Activated naive CD4-positive, alpha-beta T cell treated with Interleukin-2 at 50 U/mL for 16 hours (primary cell): ENCODE measurements around the gene C5orf34.
"Not testable (repeated sequence)": the region's sequence is repeated elsewhere in the genome, so short reads cannot be mapped to it uniquely, and the experiment has no call there.

Experiments used
- DNase-seq: peaks from one replicate; pipeline ENCODE4 v3.0.0-alpha.2; 2020

C5orf34 gene

DNA sequence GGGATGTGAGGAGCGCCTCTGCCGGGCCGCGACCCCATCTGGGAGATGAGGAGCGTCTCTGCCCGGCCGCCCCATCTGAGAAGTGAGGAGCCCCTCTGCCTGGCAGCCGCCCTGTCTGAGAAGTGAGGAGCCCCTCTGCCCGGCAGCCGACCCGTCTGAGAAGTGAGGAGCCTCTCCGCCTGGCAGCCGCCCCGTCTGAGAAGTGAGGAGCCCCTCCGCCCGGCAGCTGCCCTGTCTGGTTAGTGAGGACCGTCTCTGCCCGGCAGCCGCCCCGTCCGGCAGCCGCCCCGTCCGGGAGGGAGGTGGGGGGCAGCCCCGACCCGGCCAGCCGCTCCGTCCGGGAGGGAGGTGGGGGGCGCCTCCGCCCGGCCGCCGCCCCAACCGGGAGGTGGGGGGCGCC lies 3.9 kb downstream of the C5orf34 start:
- DNase-seq = not testable (repeated sequence)

DNA sequence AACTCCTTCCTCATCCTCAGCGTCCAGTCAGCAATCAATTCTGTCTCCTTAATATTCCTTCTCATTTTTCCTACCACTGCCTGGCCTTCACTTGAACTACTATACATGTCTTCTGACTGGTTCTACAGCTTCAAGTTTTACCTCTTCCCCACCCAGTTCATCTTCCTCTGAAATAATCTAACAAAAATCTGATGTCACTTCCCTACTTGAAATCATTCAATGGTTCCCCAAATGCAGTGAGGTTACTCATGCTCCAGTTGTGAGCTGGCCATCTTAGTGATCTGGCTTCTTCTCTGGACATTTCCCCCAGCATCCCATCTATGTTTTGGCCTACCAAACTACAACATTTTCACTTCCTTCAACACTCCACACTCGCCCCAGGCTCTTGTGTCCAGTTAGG lies 16.4 kb downstream of the C5orf34 start:
- DNase-seq = no peak

DNA sequence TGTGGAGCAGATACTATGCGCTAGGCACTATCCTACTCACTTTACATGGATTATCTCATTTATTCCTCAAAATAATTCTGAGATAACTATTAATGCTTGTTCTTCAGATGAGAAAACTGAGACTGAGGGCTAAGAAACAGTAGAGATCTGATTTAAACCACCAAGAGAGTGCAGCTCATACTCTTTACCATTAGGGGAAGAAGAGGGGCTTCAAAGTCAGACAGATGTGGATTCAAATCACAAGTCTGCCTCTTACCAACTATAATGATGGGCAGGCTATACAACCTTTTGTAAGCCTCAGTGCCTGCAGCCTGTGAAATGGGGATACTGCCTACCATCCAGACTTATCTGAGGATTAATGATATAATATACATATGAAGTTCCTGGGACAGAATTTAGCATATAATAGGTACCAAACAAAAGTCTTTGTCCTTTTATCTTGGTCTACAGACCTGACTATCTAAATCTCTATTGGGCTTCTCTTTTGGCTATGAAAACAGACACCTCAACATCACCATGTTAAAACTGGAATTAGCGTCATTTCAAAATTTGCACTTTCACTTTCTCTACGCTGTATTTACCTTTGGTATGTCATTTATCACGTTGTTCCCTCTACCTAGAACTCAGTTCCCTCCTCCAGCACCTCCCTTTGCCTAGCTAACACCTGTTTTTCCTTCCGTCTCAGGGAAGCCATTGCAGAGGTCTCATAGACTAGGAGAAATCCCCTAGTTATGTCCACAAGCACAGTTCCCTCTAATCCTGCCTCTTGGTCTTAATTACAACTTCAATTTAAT lies 17.4 kb downstream of the C5orf34 start:
- no peak for DNase-seq

DNA sequence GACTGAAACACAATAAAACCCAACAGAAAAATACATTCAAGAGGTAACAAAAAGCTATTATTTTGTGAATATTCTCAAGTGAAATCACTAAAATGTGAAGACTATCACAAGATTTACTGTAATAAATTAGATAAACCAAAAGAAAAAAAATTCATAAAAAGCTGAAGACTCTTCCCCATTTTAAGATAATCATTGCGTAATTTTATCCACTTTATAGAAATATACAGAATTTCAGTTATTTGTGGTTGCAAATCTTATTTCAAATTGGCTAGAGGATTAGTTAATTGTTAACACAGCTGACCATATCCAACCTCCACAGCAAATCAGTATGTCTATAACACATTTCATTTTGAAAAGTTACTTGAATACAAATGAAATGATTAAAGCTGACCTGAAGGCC lies 23.6 kb downstream of the C5orf34 start:
- DNase-seq = no peak

DNA sequence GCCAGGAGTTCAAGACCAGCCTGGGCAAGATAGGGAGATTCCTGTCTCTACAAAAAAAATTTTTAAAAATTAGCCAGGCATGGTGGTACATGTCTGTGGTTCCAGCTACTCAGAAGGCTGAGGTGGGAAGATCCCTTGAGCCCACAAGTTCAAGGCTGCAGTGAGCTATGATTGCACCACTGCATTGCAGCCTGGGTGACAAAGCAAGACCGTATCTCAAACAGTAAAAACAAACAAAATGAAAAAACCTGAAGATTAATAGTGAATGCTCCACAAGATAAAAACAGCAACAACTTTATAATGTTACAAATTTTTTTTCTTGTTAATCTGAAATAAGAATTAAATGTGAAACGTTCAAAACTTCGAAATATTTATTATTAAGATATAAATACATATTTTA lies 28.6 kb downstream of the C5orf34 start:
- no peak for DNase-seq

DNA sequence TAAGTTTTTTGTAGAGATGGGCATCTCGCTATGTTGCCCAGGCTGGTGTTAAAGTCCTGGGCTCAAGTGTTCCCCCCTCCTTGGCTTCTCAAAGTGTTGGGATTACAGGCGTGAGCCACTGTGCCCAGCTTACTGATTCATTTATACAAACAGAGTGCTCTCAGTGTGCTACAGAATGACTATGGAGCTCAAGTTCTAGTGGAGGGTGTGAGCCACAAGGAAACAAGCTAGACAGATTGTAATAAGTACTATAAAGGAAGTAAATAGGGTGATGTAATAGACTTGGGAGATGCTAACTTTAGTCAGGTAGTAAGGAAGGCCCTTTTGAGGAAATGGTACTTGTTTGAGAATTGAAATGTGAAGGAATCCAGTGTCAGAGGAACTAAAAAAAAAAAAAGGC lies 29.5 kb downstream of the C5orf34 start:
- no peak for DNase-seq

DNA sequence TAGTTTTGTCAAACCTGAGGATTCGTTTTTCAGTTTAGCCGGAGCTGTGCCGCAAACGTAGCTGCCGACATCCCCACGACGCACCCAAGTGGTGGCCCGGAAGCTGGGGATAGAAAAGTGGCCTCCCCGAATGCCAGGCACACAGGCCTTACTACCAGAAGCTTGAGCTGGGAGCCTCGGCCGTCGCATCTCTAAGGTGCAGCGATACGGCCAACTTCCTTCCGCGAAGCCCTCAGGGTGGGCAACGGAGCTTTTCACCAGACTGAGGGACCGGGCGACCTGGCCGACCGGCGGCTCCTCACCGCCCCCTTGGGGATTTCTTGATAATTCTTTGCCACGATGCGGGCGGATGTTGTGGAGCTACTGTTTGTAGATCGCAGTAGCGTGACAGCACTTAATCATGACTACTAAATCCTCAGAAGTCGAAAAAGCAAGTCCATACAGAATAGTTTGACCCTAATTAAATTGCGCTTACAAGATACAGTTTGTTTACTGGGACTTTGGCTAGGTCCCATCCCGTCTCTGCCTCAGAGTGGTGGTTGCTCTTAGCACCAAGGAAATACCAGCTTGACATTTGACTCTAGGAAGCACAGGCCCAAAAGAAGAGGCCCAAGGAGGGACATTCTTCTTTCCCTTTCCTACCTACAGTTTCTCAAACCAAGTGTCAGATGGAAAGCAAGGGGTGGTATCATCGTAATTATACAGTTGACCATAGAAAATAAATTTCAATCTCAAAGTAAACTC lies 30.7 kb downstream of the C5orf34 start:
- DNase-seq = peak; percentile 89

DNA sequence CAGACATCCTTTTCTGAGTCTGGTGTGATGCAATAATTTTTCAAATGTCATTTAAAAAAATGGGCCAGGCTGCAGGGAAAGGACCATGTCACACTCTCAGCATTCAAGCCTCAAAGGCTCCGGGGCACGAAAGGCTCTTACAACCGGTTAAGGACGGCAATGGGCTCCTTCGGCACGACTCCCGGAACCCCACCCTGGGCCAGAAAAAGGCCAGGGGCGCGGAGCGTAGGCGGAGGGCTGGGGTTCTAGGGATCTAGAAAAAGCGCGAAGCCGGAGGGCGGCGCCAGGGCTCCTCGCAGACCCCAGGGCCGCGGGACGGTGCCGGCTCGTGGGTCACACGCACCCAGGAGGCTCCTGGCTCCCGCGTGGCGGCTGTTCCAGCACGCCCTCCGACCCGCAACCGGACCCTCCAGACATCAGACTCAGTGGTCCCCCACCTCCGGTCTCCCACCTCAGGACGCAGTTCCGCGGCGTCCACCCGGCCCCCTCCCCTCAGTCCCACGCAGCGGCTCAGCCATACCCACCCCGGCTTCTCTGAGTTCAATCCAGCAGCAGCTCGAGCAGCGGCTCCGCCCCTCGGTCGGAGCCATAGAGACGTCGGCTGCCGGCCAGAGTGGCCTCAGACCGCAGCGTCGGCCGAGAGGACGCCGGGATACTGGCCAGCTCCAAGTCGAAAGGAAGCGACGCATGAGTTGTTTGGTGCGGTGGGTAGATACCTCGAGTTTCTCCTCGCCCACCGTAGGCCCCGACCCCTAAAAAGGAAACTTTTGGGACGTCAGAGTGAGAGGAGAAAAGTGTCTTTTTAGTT lies 31.4 kb downstream of the C5orf34 start, which contains the start of gene TMEM267:
Gene TMEM267, minus strand, starts transcription at position 568 of the 808 bp plus-strand sequence. CDS start 29,896 bp downstream, outside the sequence.
- DNase-seq = peak; percentile 89

DNA sequence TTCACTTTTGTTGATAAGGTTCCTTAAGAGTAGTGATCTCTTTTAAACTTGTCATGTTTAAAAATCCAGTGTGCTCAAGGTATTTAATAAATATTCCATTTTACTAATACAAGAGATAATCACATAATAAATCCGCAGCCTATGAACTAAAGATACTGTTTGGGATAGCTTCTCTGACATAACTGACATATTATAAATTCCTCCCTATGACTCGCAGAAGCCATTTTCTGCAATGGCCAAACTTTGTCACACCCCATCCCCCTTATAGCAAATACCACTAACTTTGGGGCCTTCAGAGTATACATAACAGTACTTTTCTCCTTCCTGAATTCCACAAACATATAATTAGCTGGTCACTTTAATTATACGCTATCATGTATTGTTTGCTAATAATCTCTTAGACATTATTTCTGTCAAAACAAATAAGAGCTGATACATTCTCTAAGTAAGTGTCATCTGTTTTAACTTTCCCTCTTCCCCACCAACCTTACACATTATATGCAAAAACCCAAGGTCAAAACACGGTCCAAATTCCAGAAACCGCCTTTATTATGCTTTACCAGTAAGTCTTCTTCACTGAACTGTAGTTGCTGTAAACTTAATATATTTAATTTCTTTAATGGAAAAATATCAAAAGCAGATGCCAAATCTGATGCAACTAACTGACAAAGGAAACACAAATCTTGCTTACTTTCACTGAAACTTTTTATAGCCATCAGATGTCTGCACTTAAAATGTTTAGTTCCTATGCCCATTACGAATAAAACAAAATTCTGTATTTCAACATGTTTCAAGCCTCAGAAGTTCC lies 32.3 kb downstream of the C5orf34 start:
- DNase-seq = no peak

DNA sequence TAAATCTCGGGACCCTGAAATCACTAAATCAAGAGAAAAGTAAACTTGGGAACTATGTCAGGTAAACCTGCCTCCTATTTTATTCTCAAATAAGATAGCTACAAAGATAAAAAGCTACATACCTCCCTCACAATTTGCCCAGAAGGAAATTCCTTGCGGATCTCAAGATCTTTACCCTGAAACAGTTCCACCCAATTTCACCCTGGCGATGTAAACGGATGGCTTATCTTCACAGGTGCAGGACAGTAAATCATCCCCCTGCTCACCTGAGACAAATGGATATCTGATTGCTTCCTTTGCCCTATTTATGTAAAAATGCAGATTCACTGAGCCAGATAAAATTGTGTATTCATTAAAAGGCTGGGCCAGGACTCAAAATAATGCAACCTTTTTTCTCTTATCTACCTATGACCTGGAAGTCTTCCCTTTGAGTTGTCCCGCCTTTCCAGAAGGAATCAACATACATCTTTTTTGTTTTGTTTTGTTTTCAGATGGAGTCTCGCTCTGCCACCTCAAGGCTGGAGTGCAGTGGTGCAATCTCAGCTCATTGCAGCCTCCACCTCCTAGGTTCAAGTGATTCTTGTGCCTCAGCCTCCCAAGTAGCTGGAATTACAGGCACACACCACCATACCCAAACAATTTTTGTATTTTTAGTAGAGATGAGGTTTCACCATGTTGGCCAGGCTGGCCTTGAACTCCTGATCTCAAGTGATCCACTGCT lies 45.1 kb downstream of the C5orf34 start:
- DNase-seq = no peak

GRCh38 chr5:43467100-43467499 lies 47.8 kb downstream of the C5orf34 start:
- DNase-seq = no peak

GRCh38 chr5:43465455-43465854 lies 49.5 kb downstream of the C5orf34 start:
- not testable (repeated sequence) for DNase-seq

GRCh38 chr5:43461066-43461465 lies 53.9 kb downstream of the C5orf34 start:
- no peak for DNase-seq

- no peak for DNase-seq
Observed at GRCh38 chr5:43456556-43456955, 58.4 kb downstream of the C5orf34 start.

GRCh38 chr5:43441575-43441974 lies 73.4 kb downstream of the C5orf34 start:
- not testable (repeated sequence) for DNase-seq

DNA sequence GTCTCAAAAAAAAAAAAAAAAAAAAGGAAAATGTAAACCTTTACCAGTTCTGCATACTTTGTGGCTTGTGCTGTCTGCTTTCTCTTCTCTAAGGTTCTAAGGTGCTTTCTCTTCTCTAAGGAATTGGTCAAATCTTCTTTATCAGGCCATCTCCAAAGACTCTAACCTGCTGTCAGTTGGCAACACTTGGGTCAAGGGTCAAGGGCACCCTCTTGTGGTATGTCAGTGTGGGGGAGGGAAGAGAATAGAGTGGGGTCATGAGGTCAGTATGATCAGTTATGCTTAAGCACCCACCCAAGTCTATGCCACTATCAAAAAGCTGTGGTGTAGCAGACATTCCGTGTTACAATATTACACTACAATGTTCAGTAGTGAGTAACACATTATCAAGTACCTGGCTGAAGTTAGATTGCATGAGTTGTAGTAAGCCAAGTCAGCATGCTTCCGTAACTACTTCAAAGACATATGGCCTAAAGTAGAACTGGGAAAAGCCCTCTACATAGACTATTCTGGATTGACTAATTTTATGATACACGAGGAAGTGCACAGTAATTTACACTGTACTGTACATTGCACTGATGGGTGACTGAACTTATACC lies 77.8 kb downstream of the C5orf34 start:
- DNase-seq = no peak
